Cardiac muscle cell (in vitro differentiated cells and primary cell): ENCODE results near the gene INKA2. TPM values are rescaled to one million over a fixed set of nuclear protein-coding genes. Genes with fewer than 3 reads are reported as not detected.

Experiments used
- DNase-seq, 2 donors: peaks; one replicate each; pipeline versions ENCODE4 v3.0.0 to v3.0.0-alpha.2; 2010 to 2017; ENCODE audit warnings: low read depth in 1 of 2, low spot score in 1 of 2
- H3K27ac ChIP-seq: fragments of 200-600 bp; sonication (generic); 2 replicates; pipeline ENCODE4 v1.5.1; 2016
- H3K27me3 ChIP-seq: fragments of 200-600 bp; sonication (generic); 2 replicates; pipeline ENCODE4 v1.6.0; 2016; ENCODE audit warnings: control low read depth
- H3K36me3 ChIP-seq: fragments of 200-600 bp; sonication (generic); 2 replicates; pipeline ENCODE4 v1.5.1; 2016; ENCODE audit warnings: control low read depth
- H3K4me1 ChIP-seq: fragments of 200-600 bp; sonication (generic); 2 replicates; pipeline ENCODE4 v1.8.1; 2017; ENCODE audit warnings: low read depth, mild to moderate bottlenecking, mixed run types
- H3K4me3 ChIP-seq: fragments of 200-600 bp; sonication (generic); 2 replicates; pipeline ENCODE4 v1.5.1; 2016; ENCODE audit warnings: mild to moderate bottlenecking
- H3K9me3 ChIP-seq: fragments of 200-600 bp; sonication (generic); 2 replicates; pipeline ENCODE4 v1.5.1; 2017; ENCODE audit warnings: low read depth, mild to moderate bottlenecking, control low read depth
- CTCF ChIP-seq: IDR thresholded peaks from 2 replicates; pipeline ENCODE4 v1.5.1; 2012; ENCODE audit warnings: low read depth, mild to moderate bottlenecking, low read length
- polyA plus RNA-seq: library from polyadenylated mRNA; unstranded; fragments of >200 nt; fragmentation: Nextera tagmentation; extraction: Ambion mirVana; gene quantifications from 2 replicates; pipeline ENCODE4 v1.2.1, GENCODE V29; 2016
- total RNA-seq: library from RNA; depleted of rRNA; stranded (reverse); fragments of >200 nt; gene quantifications from 2 replicates; pipeline ENCODE4 v1.2.3, GENCODE V29; 2016

INKA2 gene
- total and polyA plus RNA-seq, 2 experiments from 2014 or later = 7.2 to 7.5 TPM

- Histone ChIP-seq H3K36me3 (peaks cover 30% of the 10 kb centered on the region), H3K9me3 (no peaks in the 10 kb centered on the region), H3K4me1 (no peaks in the 10 kb centered on the region), H3K4me3 (no peak overlapping the region), H3K27me3 (no peaks in the 10 kb centered on the region), H3K27ac (no peak overlapping the region)
- DNase-seq = peak; percentile 55 to 87
- peak; percentile 70 for TF ChIP-seq CTCF
Measured at GRCh38 chr1:111769517-111770146, 30.4 kb upstream of the INKA2 start.

GRCh38 chr1:111768625-111769024 lies 29.4 kb upstream of the INKA2 start:
- no peak for TF ChIP-seq CTCF
- no peak for DNase-seq
- Histone ChIP-seq H3K27ac (no peak overlapping the region), H3K4me3 (no peak overlapping the region), H3K4me1 (no peaks in the 10 kb centered on the region), H3K36me3 (peaks cover 40% of the 10 kb centered on the region), H3K9me3 (no peaks in the 10 kb centered on the region), H3K27me3 (no peaks in the 10 kb centered on the region)

- no peak for TF ChIP-seq CTCF
- no peak for DNase-seq
- no peak overlapping the region for H3K27ac ChIP-seq
- H3K9me3 ChIP-seq = no peaks in the 10 kb centered on the region
- H3K36me3 ChIP-seq = peaks cover 46% of the 10 kb centered on the region
- H3K4me1 ChIP-seq = no peaks in the 10 kb centered on the region
- H3K27me3 ChIP-seq = no peaks in the 10 kb centered on the region
- no peak overlapping the region for H3K4me3 ChIP-seq
Measured at GRCh38 chr1:111768023-111768422, 28.8 kb upstream of the INKA2 start.

GRCh38 chr1:111762332-111762731 lies 23.1 kb upstream of the INKA2 start:
- no peaks in the 10 kb centered on the region for H3K27me3 ChIP-seq
- peaks cover 74% of the 10 kb centered on the region for H3K36me3 ChIP-seq
- no peaks in the 10 kb centered on the region for H3K9me3 ChIP-seq
- H3K4me1 ChIP-seq = no peaks in the 10 kb centered on the region
- DNase-seq = no peak
- no peak overlapping the region for H3K27ac ChIP-seq
- no peak for TF ChIP-seq CTCF
- no peak overlapping the region for H3K4me3 ChIP-seq

- Histone ChIP-seq H3K4me3 (no peak overlapping the region), H3K4me1 (peaks cover 3% of the 10 kb centered on the region), H3K9me3 (no peaks in the 10 kb centered on the region), H3K27me3 (no peaks in the 10 kb centered on the region), H3K36me3 (peaks cover 70% of the 10 kb centered on the region), H3K27ac (no peak overlapping the region)
- no peak for TF ChIP-seq CTCF
- DNase-seq = no peak
Measured at GRCh38 chr1:111761717-111762116, 22.5 kb upstream of the INKA2 start.
